K562 (cell line): Measurements from ENCODE around the gene UGT3A2. TPM values are rescaled to one million over a fixed set of nuclear protein-coding genes. Genes with fewer than 3 reads are reported as not detected.

ENCODE experiments used
- ATAC-seq: fragments of 200-7000 bp; cut with Tn5 transposase; 3 replicates; pipeline ENCODE4 v1.9.1; 2020; ENCODE audit warnings: moderate library complexity
- BruUV-seq: library from RNA; stranded (reverse); fragments of 400-500 nt; replicated peaks from 2 replicates; lab custom pipeline; 2021; lab: Mats Ljungman, UMichigan
- CTCF ChIA-PET: fragments of 300-600 bp; formaldehyde crosslinking; extraction: SDS; loops from one replicate; lab custom pipeline; 2021; ENCODE audit warnings: low intra/inter-chr PET ratio; lab: Yijun Ruan, JAX
- POLR2A ChIA-PET: fragments of 300-600, 350-650 bp; sonication (Branson Sonifier 250); formaldehyde crosslinking; extraction: SDS; loops from one replicate; lab custom pipeline; 2021; ENCODE audit warnings: antibody characterized with exemption, inconsistent platforms; lab: Yijun Ruan, JAX
- DNase-seq, 4 experiments: peaks; one replicate each; pipeline versions ENCODE4 v3.0.0 to v3.0.0-alpha.2; 2011 to 2018; ENCODE audit warnings: low spot score in 3 of 4, mixed read lengths in 3 of 4; ENCODE audit errors: extremely low read depth in 1 of 4
- FAIRE-seq: peaks from 2 replicates; lab custom pipeline; 2011; peaks lifted over from hg19 to GRCh38; lab: Jason Lieb, UNC
- H2AFZ ChIP-seq: 2 replicates; pipeline ENCODE4 v1.6.0; 2011; ENCODE audit warnings: low read depth, low read length, control low read depth, inconsistent platforms
- H3K27ac ChIP-seq: fragments of 200-600 bp; 3 replicates; pipeline ENCODE4 v1.8.0; 2011; ENCODE audit warnings: low read depth, mild to moderate bottlenecking, control low read depth, inconsistent platforms, low read length, moderate library complexity, mixed read lengths; ENCODE audit errors: extremely low read depth
- H3K27me3 ChIP-seq, 2 experiments: fragments of 300-600 bp in 1 of 2; 2 replicates in 1 of 2; 3 replicates in 1 of 2; pipeline versions ENCODE4 v1.6.0 to v1.8.0; 2011; ENCODE audit warnings: inconsistent platforms in 2 of 2, low read length in 2 of 2, mild to moderate bottlenecking in 1 of 2, mixed read lengths in 1 of 2, moderate library complexity in 1 of 2; ENCODE audit not compliant: control insufficient read depth in 2 of 2, insufficient read depth in 2 of 2
- H3K36me3 ChIP-seq: fragments of 300-600 bp; 3 replicates; pipeline ENCODE4 v1.8.0; 2011; ENCODE audit warnings: mild to moderate bottlenecking, low read length, inconsistent platforms; ENCODE audit not compliant: control insufficient read depth, insufficient read depth
- H3K4me1 ChIP-seq, 2 experiments: fragments of 200-600 bp in 1 of 2; replicated peaks in 1 of 2; 2 replicates in 1 of 2; 3 replicates in 1 of 2; pipeline versions ENCODE4 v1.5.1 to v1.8.0; 2011; ENCODE audit warnings: inconsistent platforms in 2 of 2, low read length in 2 of 2, mild to moderate bottlenecking in 1 of 2, mixed read lengths in 1 of 2, moderate library complexity in 1 of 2; ENCODE audit not compliant: control insufficient read depth in 2 of 2, insufficient read depth in 2 of 2
- H3K4me2 ChIP-seq: 2 replicates; pipeline ENCODE4 v1.6.1; 2011; ENCODE audit warnings: low read length, control low read depth, inconsistent platforms, mixed read lengths; ENCODE audit not compliant: insufficient read depth
- H3K4me3 ChIP-seq: fragments of 200-600 bp; sonication (generic), shearing (Covaris generic); 2 replicates; pipeline ENCODE4 v1.5.1; 2016; ENCODE audit warnings: control low read depth, inconsistent platforms
- H3K79me2 ChIP-seq: fragments of 200-600 bp; 3 replicates; pipeline ENCODE4 v1.8.0; 2011; ENCODE audit warnings: low read length, inconsistent platforms; ENCODE audit not compliant: control insufficient read depth, insufficient read depth
- H3K9ac ChIP-seq, 2 experiments: 2 replicates each; pipeline versions ENCODE4 v1.6.0 to v1.6.1; 2011; ENCODE audit warnings: low read depth in 2 of 2, low read length in 2 of 2, control low read depth in 1 of 2, inconsistent platforms in 1 of 2, mild to moderate bottlenecking in 1 of 2, mixed read lengths in 1 of 2; ENCODE audit not compliant: insufficient read depth in 1 of 2
- H3K9me1 ChIP-seq: one replicate; pipeline ENCODE4 v1.6.0; 2011; ENCODE audit warnings: inconsistent platforms, mild to moderate bottlenecking, low read length, moderate library complexity; ENCODE audit not compliant: control insufficient read depth, insufficient read depth
- H3K9me3 ChIP-seq: replicated peaks from 2 replicates; pipeline ENCODE4 v1.5.1; 2011; ENCODE audit warnings: low read depth, low read length, inconsistent platforms; ENCODE audit not compliant: control insufficient read depth, insufficient read depth
- H4K20me1 ChIP-seq: replicated peaks from 2 replicates; pipeline ENCODE4 v1.6.1; 2011; ENCODE audit warnings: low read length, inconsistent platforms, mixed read lengths; ENCODE audit not compliant: control insufficient read depth, insufficient read depth
- BDP1 ChIP-seq: IDR thresholded peaks from 3 replicates; pipeline ENCODE4 v1.6.1; 2011; ENCODE audit not compliant: insufficient read length, insufficient read depth
- CHAMP1 ChIP-seq: fragments of 450-650 bp; IDR thresholded peaks from 2 replicates; pipeline ENCODE4 v1.6.1; 2016; ENCODE audit warnings: mild to moderate bottlenecking
- NCOA6 ChIP-seq: fragments of 450-650 bp; IDR thresholded peaks from 2 replicates; pipeline ENCODE4 v1.6.1; 2017; ENCODE audit warnings: mild to moderate bottlenecking
- NFE2 ChIP-seq: IDR thresholded peaks from 2 replicates; pipeline ENCODE4 v1.6.1; 2014; ENCODE audit warnings: antibody characterized with exemption, low read depth
- POLR2AphosphoS5 ChIP-seq: IDR thresholded peaks from 2 replicates; pipeline ENCODE4 v1.6.1; 2011; ENCODE audit warnings: mild to moderate bottlenecking, low read depth, low read length, moderate library complexity; ENCODE audit not compliant: control insufficient read depth, insufficient read depth
- POLR2H ChIP-seq: IDR thresholded peaks from 2 replicates; pipeline ENCODE4 v1.6.1; 2016; ENCODE audit warnings: missing genetic modification characterization, low read depth, mild to moderate bottlenecking, control low read depth, missing compliant biosample characterization, moderate library complexity
- SMAD2 ChIP-seq: fragments of 150-350 bp; IDR thresholded peaks from 2 replicates; pipeline ENCODE4 v1.6.1; 2014; ENCODE audit warnings: low read depth, mild to moderate bottlenecking, low read length
- TCF7 ChIP-seq: sonication (generic); IDR thresholded peaks from 2 replicates; pipeline ENCODE4 v1.6.1; 2016; ENCODE audit warnings: antibody characterized with exemption, borderline replicate concordance
- TCFL5 ChIP-seq: fragments of 250-450 bp; sonication (Bioruptor Pico); conservative IDR thresholded peaks from 2 replicates; pipeline ENCODE4 v1.6.1; 2021; ENCODE audit warnings: mild to moderate bottlenecking, moderate library complexity, matching md5 sums
- ZC3H11A ChIP-seq: IDR thresholded peaks from 2 replicates; pipeline ENCODE4 v1.6.1; 2012; ENCODE audit warnings: low read depth, low read length, improper control_type of control experiment
- ZFP1 ChIP-seq: fragments of 450-650 bp; formaldehyde crosslinking; IDR thresholded peaks from 2 replicates; pipeline ENCODE4 v1.4.0; 2020; ENCODE audit warnings: mild to moderate bottlenecking, mixed read lengths
- ZNF134 ChIP-seq: fragments of 250-450 bp; sonication (Bioruptor Pico); conservative IDR thresholded peaks from 2 replicates; pipeline ENCODE4 v1.4.0; 2020
- ZNF318 ChIP-seq, 2 experiments: fragments of 450-650 bp; IDR thresholded peaks; 2 replicates each; pipeline ENCODE4 v1.6.1; 2016; ENCODE audit warnings: mild to moderate bottlenecking in 2 of 2, borderline replicate concordance in 1 of 2, low read depth in 1 of 2, moderate library complexity in 1 of 2
- ZNF785 ChIP-seq: fragments of 250-450 bp; sonication (Bioruptor Pico); IDR thresholded peaks from 2 replicates; pipeline ENCODE4 v1.4.0; 2020; ENCODE audit warnings: mild to moderate bottlenecking
- WGBS: fragments of 100-300 bp; shearing (Covaris generic); methylation state at CpG from one replicate; pipeline ENCODE4 v1.1.6; 2016; ENCODE audit warnings: low coverage, mixed read lengths; ENCODE audit not compliant: insufficient coverage; ENCODE audit errors: missing lambda C conversion rate; 5-methylcytosine and 5-hydroxymethylcytosine counted together
- in situ Hi-C: fragments of 300-500 bp; cut with MboI; formaldehyde crosslinking; loops from 4 replicates; pipeline ENCODE4 v1.15.0; 2018; ENCODE audit warnings: inconsistent platforms, mixed read lengths
- intact Hi-C: fragments of 100-400 bp; cut with micrococcal nuclease; formaldehyde crosslinking; loops from 2 replicates; pipeline ENCODE4 v1.14.2; 2022
- polyA plus RNA-seq, 8 experiments: library from polyadenylated mRNA; depleted of rRNA in 4 of 8; stranded (reverse) in 5 of 8; unstranded in 3 of 8; fragments of >200 nt; fragmentation: Nextera tagmentation in 2 of 8; fragmentation: Illumina TruSeq in 1 of 8; extraction: Ambion mirVana in 2 of 8; extraction: Trizol in 1 of 8; gene quantifications; 2 replicates each; pipeline versions ENCODE4 v1.2.1 to v1.2.3, GENCODE V29; 2011 to 2014; ENCODE audit warnings: inconsistent platforms in 1 of 8, missing spikeins in 1 of 8
- total RNA-seq, 7 experiments: library from RNA; depleted of rRNA in 6 of 7; stranded (reverse); fragments of >200 nt in 6 of 7; fragmentation: Illumina TruSeq in 2 of 7; extraction: Trizol in 2 of 7; gene quantifications; 2 replicates each; pipeline versions ENCODE4 v1.2.1 to v1.2.3, GENCODE V29; 2011 to 2021; ENCODE audit warnings: low replicate concordance in 1 of 7

The UGT3A2 gene
- total and polyA plus RNA-seq, 9 of the 15 experiments (the other 6 are each of a cell fraction or from before 2014, with no cell fraction given) = not detected

- Histone ChIP-seq H4K20me1 (no peaks in the 10 kb centered on the region), H3K9me1 (no peaks in the 10 kb centered on the region), H3K9me3 (no peaks in the 10 kb centered on the region), H2AFZ (no peak overlapping the region), H3K27ac (no peak overlapping the region), H3K4me3 (no peak overlapping the region), H3K27me3 (peaks cover 0 to 7% of the 10 kb centered on the region in 2 experiments; a peak in 2 of 5 replicates), H3K4me1 (no peaks in the 10 kb centered on the region), H3K9ac (no peak overlapping the region), H3K79me2 (no peaks in the 10 kb centered on the region), H3K4me2 (no peak overlapping the region), H3K36me3 (no peaks in the 10 kb centered on the region)
- DNase-seq = no peak
- ATAC-seq = no peak
- no peak for FAIRE-seq
- no TSS peak for BruUV-seq
- intact Hi-C loops (no loop called here), in situ Hi-C loops (no loop called here)
- CTCF ChIA-PET = no interaction called here
- 1% methylated on average over 4 of the region's 4 CpGs for WGBS
- POLR2A ChIA-PET = no interaction called here
- TF ChIP-seq CHAMP1 (no peak), SMAD2 (no peak), TCF7 (no peak), ZNF318 (IDR thresholded peaks at IDR 0.05; ENCODE audit: borderline replicate concordance in 1 of 2, low read depth in 1 of 2) (no peak), NCOA6 (no peak), POLR2AphosphoS5 (no peak), ZFP1 (no peak), TCFL5 (CRISPR knock-in tag) (no peak), ZNF134 (CRISPR knock-in tag) (no peak), POLR2H (tag) (no peak), ZC3H11A (no peak), NFE2 (no peak), BDP1 (no peak), ZNF785 (CRISPR knock-in tag) (no peak)
Measured at GRCh38 chr5:36049949-36050348, 16.7 kb downstream of the UGT3A2 start.
